SK-N-SH (cell line): ENCODE results near the gene ARHGAP4. TPM values are rescaled to one million over a fixed set of nuclear protein-coding genes. Genes with fewer than 3 reads are reported as not detected.

Source experiments
- CTCF ChIA-PET: fragments of 300-600, 350-600 bp; formaldehyde crosslinking; extraction: SDS; loops from one replicate; lab custom pipeline; 2021; lab: Yijun Ruan, JAX
- POLR2A ChIA-PET: fragments of 350-600 bp; sonication (Branson Sonifier 250); formaldehyde crosslinking; extraction: SDS; loops from one replicate; lab custom pipeline; 2020; ENCODE audit warnings: antibody characterized with exemption, inconsistent platforms; lab: Yijun Ruan, JAX
- DNase-seq: peaks from one replicate; pipeline ENCODE4 v3.0.0; 2012
- H2AFZ ChIP-seq: fragments of 200-600 bp; sonication (generic); 2 replicates; pipeline ENCODE4 v1.8.1; 2016; ENCODE audit warnings: antibody characterized with exemption, mild to moderate bottlenecking, low read depth
- H3F3A ChIP-seq: fragments of 200-600 bp; sonication (generic); replicated peaks from 2 replicates; pipeline ENCODE3; 2016; ENCODE audit warnings: antibody characterized with exemption, mild to moderate bottlenecking; ENCODE audit not compliant: insufficient read depth
- H3K27ac ChIP-seq, 2 experiments: fragments of 200-500 bp in 1 of 2; fragments of 200-600 bp in 1 of 2; sonication (Bioruptor generic) in 1 of 2; sonication (generic), shearing (Covaris generic) in 1 of 2; 2 replicates each; pipeline versions ENCODE4 v1.5.1 to v1.6.1; 2014 to 2016; ENCODE audit warnings: low read depth in 2 of 2, inconsistent platforms in 1 of 2, low read length in 1 of 2, mild to moderate bottlenecking in 1 of 2, mixed read lengths in 1 of 2
- H3K27me3 ChIP-seq: fragments of 200-600 bp; sonication (generic), shearing (Covaris generic); 2 replicates; pipeline ENCODE4 v1.6.1; 2016; ENCODE audit warnings: mixed run types; ENCODE audit not compliant: insufficient read depth
- H3K36me3 ChIP-seq, 2 experiments: fragments of 200-500 bp in 1 of 2; fragments of 200-600 bp in 1 of 2; sonication (Bioruptor generic) in 1 of 2; sonication (generic) in 1 of 2; replicated peaks in 1 of 2; 2 replicates each; pipeline versions ENCODE3 to v1.5.1; 2014 to 2016; ENCODE audit warnings: low read length in 1 of 2, mild to moderate bottlenecking in 1 of 2; ENCODE audit not compliant: insufficient read depth in 2 of 2, control insufficient read depth in 1 of 2
- H3K4me1 ChIP-seq, 2 experiments: fragments of 200-500 bp in 1 of 2; fragments of 200-600 bp in 1 of 2; sonication (Bioruptor generic) in 1 of 2; sonication (generic), shearing (Covaris generic) in 1 of 2; 2 replicates each; pipeline versions ENCODE4 v1.5.1 to v1.6.1; 2014 to 2016; ENCODE audit warnings: low read depth in 1 of 2, low read length in 1 of 2, mixed run types in 1 of 2; ENCODE audit not compliant: insufficient read depth in 2 of 2, control insufficient read depth in 1 of 2
- H3K4me2 ChIP-seq: fragments of 200-600 bp; sonication (generic), shearing (Covaris generic); 2 replicates; pipeline ENCODE4 v1.6.1; 2017; ENCODE audit warnings: mixed run types
- H3K4me3 ChIP-seq, 2 experiments: fragments of 200-500 bp in 1 of 2; fragments of 200-600 bp in 1 of 2; sonication (Bioruptor generic) in 1 of 2; sonication (generic), shearing (Covaris generic) in 1 of 2; 2 replicates each; pipeline versions ENCODE4 v1.5.1 to v1.8.1; 2014 to 2016; ENCODE audit warnings: low read depth in 2 of 2, inconsistent platforms in 1 of 2, low read length in 1 of 2, mild to moderate bottlenecking in 1 of 2, mixed read lengths in 1 of 2, moderate library complexity in 1 of 2
- H3K79me2 ChIP-seq: fragments of 200-600 bp; sonication (generic); 2 replicates; pipeline ENCODE4 v1.8.1; 2017; ENCODE audit warnings: mild to moderate bottlenecking; ENCODE audit not compliant: insufficient read depth
- H3K9ac ChIP-seq: fragments of 200-600 bp; sonication (generic); 2 replicates; pipeline ENCODE4 v1.6.1; 2017; ENCODE audit warnings: mixed run types
- H3K9me2 ChIP-seq: fragments of 200-600 bp; sonication (generic); 2 replicates; pipeline ENCODE4 v1.6.1; 2017; ENCODE audit warnings: mixed run types
- H3K9me3 ChIP-seq: fragments of 200-600 bp; sonication (generic); 2 replicates; pipeline ENCODE4 v1.6.1; 2017; ENCODE audit warnings: mixed run types, mild to moderate bottlenecking, moderate library complexity
- H4K20me1 ChIP-seq: fragments of 200-600 bp; sonication (generic); 2 replicates; pipeline ENCODE4 v1.6.1; 2017; ENCODE audit warnings: mild to moderate bottlenecking, mixed run types; ENCODE audit not compliant: insufficient read depth
- CTCF ChIP-seq: fragments of 200-600 bp; sonication (generic); IDR thresholded peaks from 2 replicates; pipeline ENCODE4 v1.6.1; 2017; ENCODE audit warnings: antibody characterized with exemption, mild to moderate bottlenecking, moderate library complexity
- EP300 ChIP-seq, 2 experiments: IDR thresholded peaks; 2 replicates each; pipeline versions ENCODE4 v1.4.0 to v1.6.1; 2012; ENCODE audit warnings: borderline replicate concordance in 1 of 2, low read depth in 1 of 2, low read length in 1 of 2
- FOSL2 ChIP-seq: IDR thresholded peaks from 2 replicates; pipeline ENCODE4 v1.4.0; 2012; ENCODE audit warnings: low read depth, mild to moderate bottlenecking, moderate library complexity, borderline replicate concordance
- FOXM1 ChIP-seq: IDR thresholded peaks from 2 replicates; pipeline ENCODE4 v1.4.0; 2012; ENCODE audit warnings: low read depth, mild to moderate bottlenecking
- IRF3 ChIP-seq: fragments of 150-350 bp; IDR thresholded peaks from 2 replicates; pipeline ENCODE4 v1.6.1; 2016; ENCODE audit warnings: mild to moderate bottlenecking, low read depth, low read length
- JUND ChIP-seq: IDR thresholded peaks from 2 replicates; pipeline ENCODE4 v1.4.0; 2012
- NRF1 ChIP-seq: IDR thresholded peaks from 2 replicates; pipeline ENCODE4 v1.6.1; 2012; ENCODE audit warnings: low read depth, mild to moderate bottlenecking, low read length
- PBX3 ChIP-seq: IDR thresholded peaks from 2 replicates; pipeline ENCODE4; 2012
- REST ChIP-seq: IDR thresholded peaks from 2 replicates; pipeline ENCODE4 v1.6.1; 2012; ENCODE audit warnings: mild to moderate bottlenecking, low read depth, low read length, moderate library complexity
- RFX5 ChIP-seq: IDR thresholded peaks from 2 replicates; pipeline ENCODE4 v1.6.1; 2012; ENCODE audit warnings: mild to moderate bottlenecking, improper control_type of control experiment, low read length
- RXRA ChIP-seq: IDR thresholded peaks from 2 replicates; pipeline ENCODE4 v1.4.0; 2012; ENCODE audit warnings: low read depth, mild to moderate bottlenecking, borderline replicate concordance
- SIN3A ChIP-seq: IDR thresholded peaks from 2 replicates; pipeline ENCODE4 v1.6.1; 2012; ENCODE audit warnings: low read depth, mild to moderate bottlenecking, low read length, moderate library complexity, borderline replicate concordance
- SMC3 ChIP-seq: IDR thresholded peaks from 2 replicates; pipeline ENCODE4 v1.6.1; 2012; ENCODE audit warnings: low read depth, low read length, improper control_type of control experiment
- TAF1 ChIP-seq: IDR thresholded peaks from 2 replicates; pipeline ENCODE4 v1.6.1; 2012; ENCODE audit warnings: low read depth, mild to moderate bottlenecking, low read length, moderate library complexity, borderline replicate concordance
- TCF12 ChIP-seq: IDR thresholded peaks from 2 replicates; pipeline ENCODE4 v1.4.0; 2012
- TEAD4 ChIP-seq: IDR thresholded peaks from 2 replicates; pipeline ENCODE4 v1.4.0; 2012; ENCODE audit warnings: mild to moderate bottlenecking, borderline replicate concordance; ENCODE audit not compliant: insufficient read depth
- YY1 ChIP-seq: IDR thresholded peaks from 2 replicates; pipeline ENCODE4 v1.4.0; 2012; ENCODE audit warnings: low read depth, mild to moderate bottlenecking
- ZBTB33 ChIP-seq: IDR thresholded peaks from 2 replicates; pipeline ENCODE4 v1.4.0; 2012; ENCODE audit warnings: low read depth, borderline replicate concordance
- WGBS: methylation state at CpG from one replicate; pipeline ENCODE4 v1.1.6; 2017; ENCODE audit warnings: low lambda C conversion rate; 5-methylcytosine and 5-hydroxymethylcytosine counted together
- polyA plus RNA-seq, 3 experiments: library from polyadenylated mRNA; depleted of rRNA; stranded (reverse); fragments of >200 nt; gene quantifications; 2 replicates each; pipeline ENCODE4 v1.2.3, GENCODE V29; 2012

Gene ARHGAP4
- polyA plus RNA-seq, 1 of the 3 experiments (the other 2 are of a cell fraction), result 1.6 TPM

GRCh38 chrX:153887385-153887784, 38.7 kb downstream of the ARHGAP4 start:
- DNase-seq, result no peak

More at GRCh38 chrX:153887385-153887784, 38.7 kb downstream of the ARHGAP4 start:
- Histone ChIP-seq H3K27ac (no peak overlapping the region), H3K4me3 (no peak overlapping the region), H3K4me1 (peaks cover 0 to 25% of the 10 kb centered on the region in 2 experiments; a peak in 1 of 4 replicates), H3K9me2 (no peaks in the 10 kb centered on the region), H4K20me1 (no peaks in the 10 kb centered on the region), H3F3A (no peaks in the 10 kb centered on the region), H3K27me3 (peaks cover 39% of the 10 kb centered on the region), H3K4me2 (no peak overlapping the region), H2AFZ (no peak overlapping the region), H3K9ac (no peak overlapping the region), H3K79me2 (no peaks in the 10 kb centered on the region), H3K9me3 (no peaks in the 10 kb centered on the region), H3K36me3 (no peaks in the 10 kb centered on the region)
- TF ChIP-seq SMC3 (no peak), TCF12 (no peak), YY1 (no peak), ZBTB33 (no peak), TAF1 (no peak), TEAD4 (no peak), IRF3 (no peak), RFX5 (no peak), PBX3 (no peak), FOSL2 (no peak), NRF1 (no peak), REST (no peak), SIN3A (no peak), FOXM1 (no peak), JUND (no peak), CTCF (no peak), EP300 (IDR thresholded peaks at IDR 0.05; ENCODE audit: borderline replicate concordance in 1 of 2, low read depth in 1 of 2, low read length in 1 of 2) (no peak), RXRA (no peak)
- ChIA-PET CTCF (no interaction called here), POLR2A (interaction anchor here (1.7 kb wide), 1 partner anchor 40 kb away, joined by 5 read pairs; no protein-coding TSS in a partner anchor)
- WGBS, result 42% methylated on average over 7 of the region's 8 CpGs
